Breast epithelium (tissue), 3 donors: ENCODE data around the gene CEACAM8.

Source experiments
- POLR2A ChIP-seq: fragments of 450-650 bp; IDR thresholded peaks from one replicate; pipeline ENCODE4 v1.6.1; 2016; ENCODE audit warnings: antibody characterized with exemption, mild to moderate bottlenecking, moderate library complexity
- POLR2AphosphoS5 ChIP-seq, 3 donors: sonication (generic); formaldehyde crosslinking; IDR thresholded peaks; one replicate each; pipeline ENCODE4 v1.6.1; 2017; ENCODE audit warnings: antibody characterized with exemption in 3 of 3
- TF ChIP-seq, protein P1 (sequence below), 3 donors: fragments of 450-650 bp; IDR thresholded peaks; one replicate each; pipeline ENCODE4 v1.5.1; 2016 to 2017; ENCODE audit warnings: antibody characterized with exemption in 3 of 3, mild to moderate bottlenecking in 3 of 3, moderate library complexity in 3 of 3

DNA sequence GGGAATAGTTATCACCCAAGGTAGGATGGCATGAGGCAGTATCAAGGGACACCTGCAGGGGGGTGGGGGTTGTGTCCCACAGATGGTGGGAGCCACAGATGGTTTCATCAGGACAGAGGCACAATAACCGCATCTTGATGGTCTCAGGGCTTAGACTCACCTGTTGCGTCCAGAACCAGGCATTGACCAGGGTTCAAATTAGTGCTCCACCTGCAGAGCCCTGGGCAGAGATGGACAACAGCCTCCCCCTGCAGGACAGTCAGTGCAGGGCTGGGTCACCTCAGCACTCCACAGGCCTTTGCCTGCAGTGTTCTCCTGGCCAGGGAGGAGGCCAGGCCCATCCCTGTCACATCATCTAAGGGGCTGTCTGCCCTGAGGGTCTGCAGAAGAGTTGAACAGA is 51.9 kb downstream of the CEACAM8 start:
- TF ChIP-seq POLR2AphosphoS5 (IDR thresholded peaks at IDR 0.05) (no peak), POLR2A (no peak)
- TF ChIP-seq, protein P1, sequence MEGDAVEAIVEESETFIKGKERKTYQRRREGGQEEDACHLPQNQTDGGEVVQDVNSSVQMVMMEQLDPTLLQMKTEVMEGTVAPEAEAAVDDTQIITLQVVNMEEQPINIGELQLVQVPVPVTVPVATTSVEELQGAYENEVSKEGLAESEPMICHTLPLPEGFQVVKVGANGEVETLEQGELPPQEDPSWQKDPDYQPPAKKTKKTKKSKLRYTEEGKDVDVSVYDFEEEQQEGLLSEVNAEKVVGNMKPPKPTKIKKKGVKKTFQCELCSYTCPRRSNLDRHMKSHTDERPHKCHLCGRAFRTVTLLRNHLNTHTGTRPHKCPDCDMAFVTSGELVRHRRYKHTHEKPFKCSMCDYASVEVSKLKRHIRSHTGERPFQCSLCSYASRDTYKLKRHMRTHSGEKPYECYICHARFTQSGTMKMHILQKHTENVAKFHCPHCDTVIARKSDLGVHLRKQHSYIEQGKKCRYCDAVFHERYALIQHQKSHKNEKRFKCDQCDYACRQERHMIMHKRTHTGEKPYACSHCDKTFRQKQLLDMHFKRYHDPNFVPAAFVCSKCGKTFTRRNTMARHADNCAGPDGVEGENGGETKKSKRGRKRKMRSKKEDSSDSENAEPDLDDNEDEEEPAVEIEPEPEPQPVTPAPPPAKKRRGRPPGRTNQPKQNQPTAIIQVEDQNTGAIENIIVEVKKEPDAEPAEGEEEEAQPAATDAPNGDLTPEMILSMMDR (IDR thresholded peaks at IDR 0.05), result no peak
